ENCODE data around the gene TGIF2. TPM values are rescaled to one million over a fixed set of nuclear protein-coding genes. Genes with fewer than 3 reads are reported as not detected.
A peak's percentile ranks its signal among the peaks of the same experiment; 100 is the strongest.

The TGIF2 gene
- total RNA-seq, 1 experiment from 2014 or later, result 81.7 TPM

DNA sequence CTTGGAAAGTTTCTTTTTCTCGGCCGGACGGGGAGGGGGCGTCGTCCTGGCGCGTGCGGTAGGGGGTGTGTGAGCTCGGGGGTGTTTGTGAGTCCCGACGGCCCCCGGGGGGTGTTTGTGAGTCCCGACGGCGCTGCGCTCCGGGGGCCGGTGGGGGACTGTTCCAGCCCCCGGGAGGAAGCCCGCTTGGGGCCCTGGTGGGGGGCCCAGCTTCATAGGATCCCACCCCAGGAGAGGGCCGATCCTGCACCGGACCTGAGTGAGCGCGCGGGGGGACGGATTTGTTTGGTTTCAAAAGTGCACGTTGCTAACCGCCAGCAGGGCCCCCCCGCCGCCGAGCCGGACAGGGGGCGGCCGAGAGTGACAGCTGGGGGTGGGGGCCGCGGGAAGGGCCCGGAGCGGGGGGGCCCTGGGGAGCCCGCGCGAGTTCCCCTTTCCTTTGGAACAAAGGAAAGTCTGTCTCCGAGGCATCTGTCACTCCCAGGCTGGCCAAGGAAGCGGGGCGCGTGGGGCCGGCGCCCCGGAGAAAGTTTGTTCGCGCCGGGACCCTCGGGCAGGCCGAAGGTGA is 485 bp downstream of the TGIF2 start:
- H3T11ph ChIP-seq (ENCODE audit: low read length), result no peak overlapping the region
- peaks cover 56% of the 10 kb centered on the region in 2 experiments for H3K4me1 Mint-ChIP-seq

More for the DNA sequence above, 485 bp downstream of the TGIF2 start:
- WGBS (ENCODE audit: extremely low coverage, insufficient read length, low lambda C conversion rate), result no CpG with 5 or more reads among the region's 53 CpGs
- Mint-ChIP-seq H3K9me3 (no peaks in the 10 kb centered on the region; a peak in 1 of 5 replicates), H3K4me3 (peak overlapping the region; percentile 89 to 92), H3K27ac (no peak overlapping the region), H3K27me3 (ENCODE audit: low read depth) (no peaks in the 10 kb centered on the region), H3K36me3 (ENCODE audit: insufficient read depth in 1 of 3, low read depth in 3 of 3) (peaks cover 5 to 16% (median 10%) of the 10 kb centered on the region in 3 experiments; a peak in 6 of 7 replicates)
- peaks cover 12% of the 10 kb centered on the region; the same call in 1 of the 2 replicates for H3K79me2 ChIP-seq (ENCODE audit: insufficient read depth, low read length)
- no peak overlapping the region for H2BK5ac ChIP-seq (ENCODE audit: insufficient read length, low read length)
- DNase-seq, result no peak
- no peak overlapping the region for H2BK12ac ChIP-seq (ENCODE audit: insufficient read length, low read depth, low read length)
- no peak overlapping the region for H2AK5ac ChIP-seq (ENCODE audit: insufficient read length, low read length)
- H3K27ac ChIP-seq (ENCODE audit: insufficient read length, low read depth, low read length), result no peak overlapping the region
- no peak overlapping the region for H3K9ac ChIP-seq (ENCODE audit: extremely low read depth, insufficient read length, low read length)
- 0 out of 2 replicates have a peak overlapping the region, but pooled peaks have one; percentile 9 for H3K14ac ChIP-seq (ENCODE audit: insufficient read depth, low read length)
- no peak overlapping the region for H2AFZ ChIP-seq (ENCODE audit: low read length)
- no peak overlapping the region for H3K56ac ChIP-seq (ENCODE audit: insufficient read length, low read depth, low read length)
- H4K8ac ChIP-seq (replicated peaks; ENCODE audit: insufficient read length, low read depth, low read length), result no peak overlapping the region
- no peak overlapping the region for H3K23ac ChIP-seq (ENCODE audit: insufficient read length, low read depth, low read length)
- peaks cover 8% of the 10 kb centered on the region for H3K4me1 ChIP-seq (ENCODE audit: insufficient read depth, low read length)
- no peak for TF ChIP-seq CTCF (conservative IDR thresholded peaks at IDR 0.05)
- no peak overlapping the region for H4K91ac ChIP-seq (ENCODE audit: insufficient read length, low read depth, low read length)
- H3K79me1 ChIP-seq (ENCODE audit: insufficient read depth, low read depth, low read length, poor library complexity, severe bottlenecking), result no peaks in the 10 kb centered on the region
- no peak overlapping the region for H2BK120ac ChIP-seq (ENCODE audit: low read depth, low read length, poor library complexity, severe bottlenecking)
- H3K4me2 ChIP-seq (ENCODE audit: insufficient read depth, insufficient read length, low read length), result peak overlapping the region; percentile 31
- no peak overlapping the region for H3K4ac ChIP-seq (ENCODE audit: low read depth, low read length)
- H4K20me1 ChIP-seq (ENCODE audit: control insufficient read depth, insufficient read depth, insufficient read length), result no peaks in the 10 kb centered on the region
- no peaks in the 10 kb centered on the region for H3K9me3 ChIP-seq (ENCODE audit: control insufficient read depth, low read depth, low read length)
- peak overlapping the region; percentile 29 for H3K18ac ChIP-seq (ENCODE audit: insufficient read length, low read depth, low read length)
- no peak overlapping the region for H2BK20ac ChIP-seq (ENCODE audit: low read depth, low read length, poor library complexity, severe bottlenecking)
- no peak overlapping the region for H4K5ac ChIP-seq (ENCODE audit: insufficient read length, low read depth, low read length)
- H3K27me3 ChIP-seq (ENCODE audit: insufficient read depth, low read length), result no peaks in the 10 kb centered on the region
- H2BK15ac ChIP-seq (ENCODE audit: low read depth, low read length), result no peak overlapping the region
- peaks cover 30% of the 10 kb centered on the region for H3K23me2 ChIP-seq (ENCODE audit: insufficient read length, low read depth, low read length, poor library complexity, severe bottlenecking)
